ENCODE data around the gene KRT82. TPM values are rescaled to one million over a fixed set of nuclear protein-coding genes. Genes with fewer than 3 reads are reported as not detected.

The KRT82 gene
- total RNA-seq, 1 donor from 2014 or later = not detected

GRCh38 chr12:52368508-52368907 is 37.6 kb downstream of the KRT82 start:
- Mint-ChIP-seq H3K4me3 (no peak overlapping the region), H3K36me3 (ENCODE audit: low read depth) (no peaks in the 10 kb centered on the region), H3K27me3 (peaks cover 16% of the 10 kb centered on the region), H3K9me3 (no peaks in the 10 kb centered on the region), H3K27ac (no peak overlapping the region), H3K4me1 (no peaks in the 10 kb centered on the region)
- no peak for ATAC-seq (ENCODE audit: low read depth)
- TF ChIP-seq, protein P1, sequence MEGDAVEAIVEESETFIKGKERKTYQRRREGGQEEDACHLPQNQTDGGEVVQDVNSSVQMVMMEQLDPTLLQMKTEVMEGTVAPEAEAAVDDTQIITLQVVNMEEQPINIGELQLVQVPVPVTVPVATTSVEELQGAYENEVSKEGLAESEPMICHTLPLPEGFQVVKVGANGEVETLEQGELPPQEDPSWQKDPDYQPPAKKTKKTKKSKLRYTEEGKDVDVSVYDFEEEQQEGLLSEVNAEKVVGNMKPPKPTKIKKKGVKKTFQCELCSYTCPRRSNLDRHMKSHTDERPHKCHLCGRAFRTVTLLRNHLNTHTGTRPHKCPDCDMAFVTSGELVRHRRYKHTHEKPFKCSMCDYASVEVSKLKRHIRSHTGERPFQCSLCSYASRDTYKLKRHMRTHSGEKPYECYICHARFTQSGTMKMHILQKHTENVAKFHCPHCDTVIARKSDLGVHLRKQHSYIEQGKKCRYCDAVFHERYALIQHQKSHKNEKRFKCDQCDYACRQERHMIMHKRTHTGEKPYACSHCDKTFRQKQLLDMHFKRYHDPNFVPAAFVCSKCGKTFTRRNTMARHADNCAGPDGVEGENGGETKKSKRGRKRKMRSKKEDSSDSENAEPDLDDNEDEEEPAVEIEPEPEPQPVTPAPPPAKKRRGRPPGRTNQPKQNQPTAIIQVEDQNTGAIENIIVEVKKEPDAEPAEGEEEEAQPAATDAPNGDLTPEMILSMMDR (IDR thresholded peaks at IDR 0.05) = no peak
- ChIA-PET CTCF (no interaction called here), POLR2A (interaction anchor here (0.6 kb wide), 1 partner anchor 345 kb away, joined by 5 read pairs; no protein-coding TSS in a partner anchor)
- no peak for DNase-seq
- intact Hi-C loops (cut with micrococcal nuclease) = no loop called here

DNA sequence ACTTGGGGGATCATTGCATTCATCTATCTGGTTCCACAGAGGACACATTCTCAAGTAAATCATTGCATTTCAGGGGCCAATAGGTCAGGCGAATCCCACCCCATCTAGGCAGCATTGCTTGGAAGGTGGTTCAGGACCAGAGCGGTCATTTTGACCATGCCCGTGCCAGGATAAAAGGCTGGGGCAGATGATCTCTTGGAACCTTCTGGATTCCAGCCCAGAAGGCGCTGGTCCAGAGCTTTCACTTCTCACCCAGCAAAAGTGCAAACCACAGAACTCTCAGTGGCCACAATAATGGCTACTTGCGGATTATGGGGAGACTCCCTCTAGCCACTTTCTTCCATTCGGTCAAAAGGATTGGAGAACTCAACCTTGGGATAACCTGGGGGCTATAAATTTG is 38.3 kb downstream of the KRT82 start:
- TF ChIP-seq, protein P1 (IDR thresholded peaks at IDR 0.05) = no peak
- intact Hi-C loops (cut with micrococcal nuclease) = no loop called here
- Mint-ChIP-seq H3K4me1 (no peaks in the 10 kb centered on the region), H3K36me3 (ENCODE audit: low read depth) (no peaks in the 10 kb centered on the region), H3K9me3 (no peaks in the 10 kb centered on the region), H3K27me3 (peaks cover 16% of the 10 kb centered on the region), H3K4me3 (no peak overlapping the region), H3K27ac (no peak overlapping the region)
- ATAC-seq (ENCODE audit: low read depth) (no peak), DNase-seq (no peak)
- ChIA-PET POLR2A (no interaction called here), CTCF (no interaction called here)

- DNase-seq (no peak), ATAC-seq (ENCODE audit: low read depth) (no peak)
- Mint-ChIP-seq H3K27ac (no peak within 1 kb of the TSS), H3K27me3 (peaks cover 16% of the 10 kb centered on the region), H3K9me3 (no peaks in the 10 kb centered on the region), H3K4me1 (no peaks in the 10 kb centered on the region), H3K4me3 (no peak within 1 kb of the TSS), H3K36me3 (ENCODE audit: low read depth) (no peaks in the 10 kb centered on the region)
- intact Hi-C loops (cut with micrococcal nuclease) = no loop called here
- ChIA-PET CTCF (no interaction called here), POLR2A (no interaction called here)
- TF ChIP-seq, protein P1 (IDR thresholded peaks at IDR 0.05) = no peak
Measured at GRCh38 chr12:52366738-52367485, 39.2 kb downstream of the KRT82 start, which contains the start of gene KRT85. Gene KRT85, minus strand, starts transcription at chr12:52367481. Its CDS starts 76 bp downstream, at chr12:52367405.

DNA sequence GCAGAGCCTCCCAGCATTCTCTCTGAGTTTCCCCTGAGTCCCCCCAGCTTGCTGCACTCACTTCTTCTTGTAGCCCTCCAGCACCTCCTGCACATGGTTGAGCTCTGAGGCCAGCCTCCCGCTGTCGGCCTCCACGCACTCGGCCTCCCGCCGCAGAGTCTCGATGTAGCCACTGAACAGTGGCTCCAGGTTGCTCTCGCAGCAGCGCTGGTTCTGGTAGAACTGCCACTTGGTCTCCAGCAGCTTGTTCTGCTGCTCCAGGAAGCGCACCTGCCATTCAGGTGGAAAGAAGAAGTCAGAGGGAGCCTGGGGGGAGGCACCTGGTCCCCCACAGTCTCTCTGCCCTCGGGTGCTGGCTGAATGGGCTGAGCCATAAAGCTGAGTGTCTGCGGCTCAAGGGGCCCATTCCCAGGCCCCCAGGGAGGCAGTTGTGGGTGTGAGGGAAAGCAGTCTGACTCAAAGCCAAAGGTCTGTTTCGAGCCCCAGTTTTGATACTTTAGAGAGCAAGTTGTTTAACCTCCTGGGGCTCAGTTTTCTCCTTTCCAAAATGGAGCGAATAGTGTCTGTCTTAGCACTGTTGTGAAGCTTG is 41.1 kb downstream of the KRT82 start:
- no peak for ATAC-seq (ENCODE audit: low read depth)
- no peak for DNase-seq
- Mint-ChIP-seq H3K27me3 (peaks cover 3% of the 10 kb centered on the region), H3K27ac (no peak overlapping the region), H3K36me3 (ENCODE audit: low read depth) (no peaks in the 10 kb centered on the region), H3K4me3 (no peak overlapping the region), H3K4me1 (no peaks in the 10 kb centered on the region), H3K9me3 (no peaks in the 10 kb centered on the region)
- TF ChIP-seq, protein P1 (IDR thresholded peaks at IDR 0.05) = no peak
- ChIA-PET CTCF (no interaction called here), POLR2A (no interaction called here)
- intact Hi-C loops (cut with micrococcal nuclease) = no loop called here

DNA sequence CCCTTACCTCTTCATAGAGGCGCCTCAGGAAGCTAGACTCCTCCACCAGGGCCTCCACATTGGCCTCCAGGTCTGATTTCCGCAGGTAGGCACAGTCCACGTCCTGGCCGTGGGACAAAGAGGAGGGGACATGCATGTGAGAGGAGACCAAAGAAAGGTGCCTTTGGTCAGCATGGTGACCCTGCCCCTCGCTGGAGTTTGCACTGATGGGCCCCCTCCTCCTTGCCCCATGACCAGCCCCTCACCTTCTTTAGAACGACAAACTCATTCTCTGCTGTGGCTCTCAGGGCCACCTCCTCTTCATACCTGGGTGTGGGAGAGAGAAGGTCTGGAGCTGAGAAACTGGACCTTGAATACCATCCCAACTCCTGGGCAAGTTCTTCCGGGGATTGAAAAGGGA is 42.1 kb downstream of the KRT82 start:
- H3K36me3 Mint-ChIP-seq (ENCODE audit: low read depth) = no peaks in the 10 kb centered on the region
- no peak overlapping the region for H3K27ac Mint-ChIP-seq
- ATAC-seq (ENCODE audit: low read depth) = no peak
- ChIA-PET CTCF (no interaction called here), POLR2A (no interaction called here)
- peaks cover 8% of the 10 kb centered on the region for H3K4me1 Mint-ChIP-seq
- H3K9me3 Mint-ChIP-seq = no peaks in the 10 kb centered on the region
- peaks cover 7% of the 10 kb centered on the region for H3K27me3 Mint-ChIP-seq
- DNase-seq = no peak
- TF ChIP-seq, protein P1 (IDR thresholded peaks at IDR 0.05) = no peak
- H3K4me3 Mint-ChIP-seq = no peak overlapping the region
- intact Hi-C loops (cut with micrococcal nuclease) = no loop called here
